ENCODE data around the gene FANCB.

- TF ChIP-seq RAD21 (IDR thresholded peaks at IDR 0.05; ENCODE audit: low read depth) = no peak
- no peak for TF ChIP-seq CEBPB (IDR thresholded peaks at IDR 0.05)
- TF ChIP-seq TAF1 (IDR thresholded peaks at IDR 0.05; ENCODE audit: low read depth) = no peak
- TF ChIP-seq MAX (IDR thresholded peaks at IDR 0.05) = no peak
- no peak for TF ChIP-seq EGR1 (IDR thresholded peaks at IDR 0.05)
- TF ChIP-seq FOXM1 (IDR thresholded peaks at IDR 0.05; ENCODE audit: borderline replicate concordance, low read depth) = no peak
Measured at GRCh38 chrX:14913241-14913640, 40.4 kb upstream of the FANCB start.
